ENCODE data around the gene PLAC1.

Gene PLAC1

DNA sequence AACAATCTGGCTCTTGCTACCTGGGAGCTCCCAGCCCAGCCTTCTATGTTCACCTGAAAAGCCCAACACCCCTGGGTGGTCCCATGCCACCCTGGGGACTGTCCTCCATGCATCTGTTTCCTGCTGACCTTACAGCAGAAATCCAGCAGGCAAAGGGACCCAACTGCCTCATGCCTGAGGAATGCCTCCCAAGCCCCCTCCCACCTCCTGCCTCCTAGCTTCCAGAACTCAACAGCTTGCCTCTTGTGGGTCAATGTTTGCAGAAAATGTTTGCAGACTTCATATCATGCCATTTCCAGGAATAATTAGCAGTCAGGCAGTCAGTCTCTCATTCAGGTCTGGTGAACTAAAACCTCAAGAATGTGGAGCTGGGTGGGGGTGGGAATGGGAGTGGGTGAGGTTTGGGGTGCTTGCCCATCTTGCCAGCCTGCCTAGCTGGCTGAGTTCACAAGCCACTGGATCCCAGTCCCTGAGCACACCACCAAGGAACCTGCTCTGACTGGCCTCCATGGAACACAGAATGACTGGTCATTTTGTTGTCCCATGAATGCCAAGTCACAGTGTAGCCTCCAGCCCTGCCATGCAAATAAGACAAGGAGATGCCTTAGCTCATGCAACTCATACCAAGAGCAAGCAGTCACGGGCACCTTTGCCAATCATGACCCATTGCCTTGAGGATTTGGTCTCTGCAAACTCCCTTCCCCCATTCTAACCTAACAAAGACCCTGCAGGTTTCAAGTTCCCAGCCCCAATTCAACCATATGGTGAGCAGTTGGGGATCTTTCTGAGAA lies 12.1 kb upstream of the PLAC1 start:
- peak; percentile 95 for DNase-seq

DNA sequence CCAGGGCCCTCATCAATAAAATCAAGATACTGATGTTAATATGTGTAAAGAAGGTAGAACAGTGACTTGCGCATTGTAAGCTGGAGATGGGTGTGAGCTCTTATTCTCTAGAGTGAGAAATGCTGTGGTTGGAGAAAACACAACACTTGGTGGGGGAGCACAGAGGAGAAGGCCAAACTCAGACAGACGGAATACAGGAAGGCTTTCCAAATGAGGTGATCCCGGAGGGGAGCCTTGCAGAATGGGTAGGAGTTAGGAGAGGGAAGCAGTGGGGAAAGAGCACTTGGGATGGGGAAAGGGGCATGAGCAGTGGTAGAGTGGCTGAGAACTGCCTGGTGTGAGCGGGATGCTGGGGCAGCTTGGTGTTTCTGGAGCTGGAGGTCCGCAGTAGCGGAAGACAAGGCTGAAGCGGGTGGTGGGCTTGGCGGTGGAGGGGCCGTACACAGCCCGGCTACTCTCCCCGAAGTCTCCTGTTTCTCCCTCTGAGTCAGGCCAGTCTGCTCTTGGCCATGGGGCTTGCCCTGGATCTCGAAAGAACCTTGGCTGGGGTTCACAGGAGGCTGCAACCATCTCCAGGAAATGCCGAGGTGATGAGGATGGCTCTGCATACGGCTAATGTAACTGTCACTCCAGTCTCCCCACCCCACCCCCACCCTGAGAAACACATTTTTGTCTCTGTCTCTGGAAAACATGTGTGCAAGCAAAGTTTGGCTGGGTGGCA lies 11.3 kb upstream of the PLAC1 start:
- DNase-seq: peak; percentile 96

DNA sequence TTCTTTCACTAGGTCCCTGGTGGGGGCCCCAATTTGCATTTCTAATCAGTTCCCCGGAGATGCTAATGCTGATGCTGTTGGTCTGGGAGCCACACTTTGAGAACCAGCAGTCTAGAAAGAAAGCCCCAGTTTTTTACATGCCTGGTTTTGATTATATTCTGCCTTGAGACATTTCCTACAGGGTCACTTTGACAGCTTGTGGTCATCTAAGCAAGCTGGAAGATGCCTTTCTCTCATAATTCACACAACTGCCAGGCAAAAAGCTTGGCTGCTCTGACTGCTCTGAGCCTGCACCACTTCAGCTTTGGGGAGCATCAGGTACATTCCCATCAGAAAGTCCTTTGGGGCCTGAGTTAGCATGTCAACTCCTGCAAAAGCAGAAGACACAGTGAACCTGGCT lies 5.9 kb upstream of the PLAC1 start:
- no peak for DNase-seq

DNA sequence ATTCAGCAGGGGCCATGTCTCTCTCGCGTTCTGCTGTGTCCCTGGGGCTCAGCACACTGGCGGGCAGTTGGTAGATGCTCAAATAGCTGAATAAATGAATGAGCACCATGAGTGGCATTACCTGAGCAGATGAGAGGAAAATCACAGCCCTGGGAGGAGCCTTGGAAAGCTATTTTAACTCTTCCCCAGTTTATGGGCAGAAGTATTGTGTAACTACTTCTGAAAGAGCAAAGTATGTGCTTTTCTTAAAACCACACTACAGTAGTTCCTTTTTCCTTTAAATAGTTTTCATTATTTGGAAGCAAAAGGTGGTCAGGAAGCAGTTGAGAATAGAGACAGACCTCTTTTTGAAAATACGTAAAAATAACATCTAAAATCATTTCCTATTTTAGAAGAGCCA lies 3.0 kb upstream of the PLAC1 start:
- no peak for DNase-seq

DNA sequence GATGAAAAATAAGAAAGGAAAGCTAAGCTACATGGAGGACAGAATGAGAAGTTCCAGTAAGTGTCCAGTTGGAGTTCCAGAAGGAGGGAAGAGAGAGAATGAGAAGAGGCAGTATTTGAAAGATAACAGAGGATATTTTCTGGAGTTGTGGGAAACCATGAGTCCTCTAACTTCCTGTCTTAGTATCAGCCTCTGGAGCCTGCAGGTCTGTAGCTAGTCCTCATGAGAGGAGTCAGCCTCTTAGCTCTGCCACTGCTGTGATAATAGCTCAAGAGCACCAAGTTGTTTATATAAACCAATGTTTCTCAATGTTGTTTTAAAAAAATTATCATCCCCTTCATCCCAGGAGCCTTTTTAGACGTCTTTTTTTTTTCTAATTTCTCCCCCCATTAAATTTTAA lies 2.4 kb upstream of the PLAC1 start:
- DNase-seq: no peak

DNA sequence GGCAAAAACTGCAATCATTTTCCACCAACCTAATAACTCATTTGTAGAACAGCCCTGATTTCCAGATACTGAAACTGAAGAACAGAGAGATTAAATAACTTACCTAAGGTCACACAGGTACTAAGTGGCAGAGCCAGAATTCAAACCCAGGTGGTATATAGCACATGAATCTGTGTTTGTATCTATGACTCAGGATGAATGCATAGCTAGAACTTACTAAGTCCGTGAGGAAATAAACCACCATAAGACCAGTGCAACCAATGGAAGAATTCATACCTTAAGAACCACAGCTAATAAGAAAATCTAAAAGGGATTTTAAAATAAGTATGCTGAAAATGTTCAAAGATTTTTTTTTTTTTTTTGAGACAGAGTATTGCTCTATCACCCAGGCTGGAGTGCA lies 1.5 kb upstream of the PLAC1 start:
- no peak for DNase-seq

DNA sequence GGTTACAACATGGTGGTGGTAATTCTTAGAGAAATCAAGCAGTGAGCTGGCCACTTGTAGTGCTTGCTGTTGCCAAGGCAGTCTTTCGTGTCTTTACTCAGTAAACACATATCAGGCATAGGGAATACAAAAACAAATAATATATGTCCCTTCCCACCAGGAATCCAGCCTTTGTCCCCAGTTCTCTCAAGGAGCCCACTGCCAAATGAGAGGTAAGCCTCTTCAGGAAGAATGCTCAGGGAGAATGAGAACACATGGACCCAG lies 421 bp upstream of the PLAC1 start:
- no peak for DNase-seq

DNA sequence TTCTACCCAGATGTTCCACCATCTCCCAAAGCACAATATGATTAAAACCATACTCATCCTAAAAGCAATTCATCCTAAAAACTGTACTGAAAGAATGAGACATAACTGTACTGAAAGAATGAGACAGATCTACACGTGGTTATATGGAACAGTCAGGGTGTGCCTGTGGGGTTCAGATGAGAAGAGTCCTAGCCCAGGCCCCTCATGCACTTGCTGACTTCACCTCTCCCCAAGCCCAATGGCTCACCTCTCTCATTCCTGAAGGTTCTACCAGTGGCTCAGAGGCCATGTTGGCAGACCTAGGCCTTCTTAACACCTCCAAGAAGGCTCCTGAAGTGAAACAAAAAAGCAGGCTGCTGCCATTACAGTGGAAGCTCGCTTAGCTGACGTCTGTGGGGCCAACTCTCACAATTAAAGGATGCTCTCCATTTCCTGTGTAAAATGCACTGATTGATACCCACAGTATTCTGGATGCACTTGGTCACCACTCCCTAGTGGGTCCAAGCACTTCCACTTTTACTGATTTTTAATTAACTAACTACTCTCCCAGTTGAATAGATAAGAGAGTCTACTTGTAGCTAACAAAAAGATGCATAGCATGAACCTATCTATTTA lies 3.8 kb downstream of the PLAC1 start:
- DNase-seq: no peak

DNA sequence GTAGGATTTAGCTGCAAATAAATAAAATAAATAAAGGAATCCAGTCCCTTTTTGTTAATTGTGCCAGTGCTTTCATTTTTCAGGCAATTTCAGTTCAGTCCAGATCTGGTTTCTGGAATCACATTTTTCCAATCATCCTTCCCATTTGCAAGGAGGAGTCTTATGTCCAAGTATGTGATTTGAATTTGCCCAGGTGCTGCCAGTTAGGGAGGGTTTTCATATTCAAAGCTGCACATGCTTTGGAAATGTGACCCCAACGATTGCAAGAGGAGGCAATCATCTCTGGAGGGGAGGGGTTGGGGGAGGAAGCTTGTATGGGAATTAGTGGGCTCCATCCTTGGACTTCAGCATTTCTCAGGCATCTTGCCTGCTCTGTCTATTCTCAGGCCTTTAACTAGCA lies 4.4 kb downstream of the PLAC1 start:
- no peak for DNase-seq

DNA sequence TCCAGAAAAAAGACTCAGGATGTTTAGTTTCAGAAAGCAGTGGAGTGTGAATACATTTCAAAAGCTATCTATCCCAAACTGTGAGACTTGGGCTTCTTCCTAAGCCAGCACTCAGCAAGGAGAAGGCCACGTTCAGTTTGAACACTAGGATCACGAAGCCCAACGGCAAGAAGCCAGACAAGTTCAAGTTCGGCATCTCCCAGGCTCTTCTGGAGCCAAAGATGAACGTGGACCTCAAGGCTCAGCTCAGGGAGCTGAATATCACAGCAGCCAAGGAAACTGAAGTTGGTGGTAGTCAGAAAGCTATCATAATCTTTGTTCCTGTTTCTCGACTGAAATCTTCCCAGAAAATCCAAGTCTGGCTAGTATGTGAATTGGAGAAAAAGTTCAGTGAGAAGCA lies 7.6 kb downstream of the PLAC1 start:
- no peak for DNase-seq

DNA sequence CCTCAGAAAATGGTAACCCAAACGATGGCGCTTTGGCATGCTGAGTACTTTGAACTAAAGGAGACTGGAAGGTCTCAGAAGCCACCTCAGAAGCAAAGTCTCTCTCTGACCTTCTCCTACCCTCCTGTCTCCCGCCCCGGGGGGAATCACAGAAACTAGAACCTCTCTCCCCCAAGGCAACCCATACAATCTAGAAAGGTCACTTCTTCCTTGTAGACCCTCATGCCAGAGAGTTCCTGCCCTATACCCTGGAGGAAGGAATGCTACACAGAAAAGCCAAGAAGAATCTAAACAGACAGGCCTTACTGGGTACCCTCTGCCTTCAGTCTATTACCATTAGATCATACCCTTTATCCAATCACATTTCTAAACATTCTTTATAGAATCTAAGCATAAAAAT lies 8.5 kb downstream of the PLAC1 start:
- DNase-seq: no peak

DNA sequence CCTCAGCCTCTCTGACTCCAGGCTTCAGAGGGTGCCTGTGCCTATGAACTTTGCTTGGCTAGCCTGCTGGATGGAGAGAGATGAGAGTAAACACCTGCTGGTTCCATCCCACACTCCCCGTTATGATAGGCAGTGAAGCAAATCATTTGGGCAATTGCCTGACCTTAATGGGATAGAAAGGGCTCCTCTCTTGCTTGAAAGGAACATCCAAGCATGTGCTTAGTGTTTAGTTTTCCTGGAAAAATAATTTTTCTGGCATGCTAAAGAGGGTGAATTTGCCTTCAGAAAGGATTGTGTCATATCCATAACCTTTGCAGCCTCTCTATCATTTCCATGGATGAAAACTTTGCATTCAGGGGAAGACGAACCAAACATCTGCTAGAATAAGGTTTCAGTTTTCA lies 10.8 kb downstream of the PLAC1 start:
- DNase-seq: no peak

DNA sequence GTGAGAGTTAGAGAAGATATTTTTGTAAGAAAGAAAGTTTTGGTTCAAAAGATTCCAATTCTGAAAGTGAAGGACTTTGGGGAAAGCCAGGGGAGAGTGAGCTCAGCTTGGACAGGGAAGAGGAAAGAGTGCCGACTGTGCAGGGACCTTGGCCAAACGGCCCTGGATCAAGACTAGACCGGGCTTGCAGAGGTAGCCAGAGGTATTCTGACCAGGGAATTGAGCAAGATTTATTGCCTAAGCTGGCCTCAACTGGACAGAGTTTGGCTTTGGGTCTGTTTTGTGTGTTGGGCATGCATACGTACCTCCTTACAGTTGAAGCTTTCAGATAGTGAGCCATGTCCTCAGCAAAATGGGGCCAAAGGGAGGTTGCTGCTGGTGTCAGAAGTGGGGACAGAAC lies 11.6 kb downstream of the PLAC1 start:
- DNase-seq: no peak

DNA sequence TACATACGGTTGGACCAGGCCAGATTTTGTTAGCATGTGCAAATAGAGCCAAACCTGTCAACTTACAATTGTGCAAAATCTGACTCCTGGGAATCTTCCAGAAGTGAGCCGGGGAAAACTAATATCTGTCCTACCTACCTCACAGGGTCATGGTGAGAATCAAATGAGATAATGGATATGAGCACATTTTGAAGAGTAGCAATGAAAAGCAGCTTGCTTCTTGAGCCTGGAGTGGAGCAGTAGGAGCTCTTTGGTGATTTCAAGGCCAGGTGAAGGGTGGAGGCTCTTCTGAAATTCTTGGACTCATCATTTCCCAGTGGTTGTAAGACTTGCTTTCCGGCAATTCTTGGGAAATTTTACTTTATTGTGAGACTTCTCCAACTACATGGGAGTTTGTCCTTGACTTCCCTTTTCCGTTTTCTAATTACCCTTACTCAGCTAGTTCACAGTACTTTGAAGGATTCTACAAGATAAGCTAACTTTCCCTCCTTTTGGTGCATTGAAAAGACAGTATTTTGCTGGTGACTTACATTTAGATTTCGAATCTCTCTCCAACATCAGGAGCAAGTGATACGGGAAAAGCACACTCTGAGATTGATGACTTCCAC lies 12.2 kb downstream of the PLAC1 start:
- DNase-seq: no peak

DNA sequence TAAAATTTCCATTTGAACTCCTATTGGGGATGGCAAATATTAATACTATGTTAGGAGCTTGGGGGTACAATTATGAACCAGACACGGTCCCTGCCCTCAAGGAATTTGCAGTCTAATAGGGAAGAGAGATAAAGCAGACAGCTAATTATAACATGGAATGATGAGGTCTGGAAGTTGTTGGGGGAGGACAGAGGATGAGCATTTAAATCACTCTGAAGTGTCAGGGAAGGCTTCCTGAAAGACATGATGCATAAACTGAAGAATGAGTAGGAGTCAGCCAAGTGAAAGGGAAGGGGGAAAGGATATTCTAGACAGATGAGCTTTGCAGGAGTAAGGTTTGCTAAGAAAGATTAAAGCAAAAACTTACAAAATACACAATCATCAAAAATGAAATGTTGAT lies 15.9 kb downstream of the PLAC1 start:
- DNase-seq: peak; percentile 78

DNA sequence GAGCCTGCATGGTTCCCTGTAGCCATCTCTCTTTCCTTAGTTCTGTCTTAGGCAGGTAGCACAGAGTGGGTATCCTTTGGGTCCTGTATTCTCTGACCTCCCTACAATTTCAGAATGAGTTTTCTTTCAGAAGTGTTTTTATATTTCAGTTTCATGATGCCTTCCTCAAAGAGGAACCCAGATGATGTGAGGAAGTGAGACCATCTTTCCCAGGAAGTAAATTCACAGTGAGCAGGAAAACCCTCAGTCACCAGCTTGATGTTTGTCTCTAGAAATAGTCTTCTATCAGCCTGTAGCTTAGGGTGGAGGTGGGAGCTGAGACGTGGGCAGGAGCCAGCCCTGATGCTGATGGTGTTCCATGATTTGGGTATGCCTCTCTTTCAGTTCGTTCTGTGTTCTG lies 16.9 kb downstream of the PLAC1 start:
- no peak for DNase-seq

DNA sequence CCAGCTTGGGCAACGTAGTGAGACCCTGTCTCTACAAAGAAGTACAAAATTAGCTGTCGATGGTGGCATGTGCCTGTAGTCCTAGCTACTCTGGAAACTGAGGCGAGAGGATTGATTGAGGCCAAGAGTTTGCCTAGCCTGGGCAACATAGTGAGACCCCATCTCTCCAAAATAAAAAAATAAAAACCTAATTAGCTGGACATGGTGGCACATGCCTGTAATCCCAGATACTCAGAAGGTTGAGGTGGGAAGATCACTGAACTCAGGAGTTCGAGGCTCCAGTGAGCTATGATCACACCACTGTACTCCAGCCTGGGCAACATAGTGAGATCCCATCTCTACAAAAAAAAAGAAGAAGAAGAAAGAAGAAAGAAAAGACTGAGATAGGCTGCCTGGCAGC lies 17.4 kb downstream of the PLAC1 start:
- DNase-seq: no peak

DNA sequence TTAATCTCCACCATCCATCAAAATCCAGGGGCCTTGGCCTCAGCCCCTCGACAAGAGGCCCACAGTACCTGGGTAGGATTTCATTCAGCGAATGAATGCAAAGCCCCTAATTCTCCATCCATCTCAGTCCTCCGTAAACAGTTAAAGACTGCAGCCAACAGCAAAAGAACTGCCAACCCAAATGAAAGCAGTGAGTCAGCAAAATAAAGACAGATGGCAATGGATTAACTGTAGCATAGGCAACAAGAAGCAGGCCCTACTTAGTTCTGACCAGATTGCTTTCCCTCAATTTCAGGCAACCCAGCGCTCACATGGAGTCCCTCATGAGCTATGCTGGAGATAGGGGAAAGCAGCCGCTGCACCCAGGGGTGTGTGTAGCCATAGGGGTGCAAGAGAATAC lies 21.4 kb downstream of the PLAC1 start:
- DNase-seq: peak; percentile 71

DNA sequence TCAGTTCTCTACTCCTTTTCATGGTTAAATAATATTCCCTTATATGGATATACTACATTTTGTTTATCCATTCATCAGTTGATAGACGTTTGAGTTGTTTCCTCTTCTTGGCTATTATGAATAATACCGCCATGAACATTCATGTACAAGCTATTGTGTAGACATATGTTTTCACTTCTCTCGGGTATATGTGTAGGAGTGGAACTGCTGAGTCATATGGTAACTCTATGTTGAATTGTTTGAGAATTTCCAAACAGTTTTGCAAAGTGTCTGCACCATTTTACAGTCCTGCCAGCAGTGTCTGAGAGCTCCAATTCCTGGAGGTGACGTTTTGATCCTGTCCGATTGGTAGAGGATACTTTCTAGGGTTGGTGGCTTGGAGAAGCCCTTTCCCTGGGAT lies 23.6 kb downstream of the PLAC1 start:
- peak; percentile 88 for DNase-seq

DNA sequence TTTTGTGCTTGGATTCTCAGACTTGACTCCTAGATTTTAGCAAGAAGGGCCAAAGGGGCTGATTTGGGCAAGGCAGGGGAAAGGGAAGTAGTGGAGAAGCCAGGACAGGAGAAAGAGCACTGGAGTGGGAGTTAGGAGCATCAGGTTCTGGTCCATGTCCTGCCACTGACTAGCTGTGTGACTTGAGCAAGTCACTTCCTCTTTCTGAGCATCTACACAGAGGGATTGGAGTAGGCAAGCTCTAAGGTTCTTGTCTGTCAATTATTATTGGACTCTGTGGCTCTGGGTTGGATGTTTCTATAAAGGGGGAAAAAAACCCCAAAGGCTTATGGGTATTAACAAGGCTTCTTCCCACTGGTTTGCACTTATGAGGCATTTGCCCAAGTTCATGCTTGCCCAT lies 24.4 kb downstream of the PLAC1 start:
- DNase-seq: no peak

DNA sequence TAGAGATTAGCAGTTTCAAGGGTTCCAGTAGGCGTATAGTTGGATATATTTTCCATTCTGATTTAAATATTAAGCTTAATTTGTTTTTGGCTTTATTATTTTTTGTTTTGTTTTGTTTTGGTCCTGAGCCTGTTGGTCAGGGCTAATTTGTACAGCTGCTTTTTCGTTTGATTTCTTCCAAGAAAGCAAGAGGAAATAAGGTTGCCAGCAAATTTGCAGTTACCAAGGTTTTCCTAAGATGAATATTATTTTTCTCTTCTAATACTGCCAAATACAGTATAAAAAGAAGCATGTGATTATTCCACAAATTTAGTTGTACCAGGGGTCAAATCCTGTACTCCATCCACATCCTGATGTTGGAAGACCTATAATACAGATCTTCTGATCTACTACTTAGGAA lies 24.9 kb downstream of the PLAC1 start:
- DNase-seq: no peak

DNA sequence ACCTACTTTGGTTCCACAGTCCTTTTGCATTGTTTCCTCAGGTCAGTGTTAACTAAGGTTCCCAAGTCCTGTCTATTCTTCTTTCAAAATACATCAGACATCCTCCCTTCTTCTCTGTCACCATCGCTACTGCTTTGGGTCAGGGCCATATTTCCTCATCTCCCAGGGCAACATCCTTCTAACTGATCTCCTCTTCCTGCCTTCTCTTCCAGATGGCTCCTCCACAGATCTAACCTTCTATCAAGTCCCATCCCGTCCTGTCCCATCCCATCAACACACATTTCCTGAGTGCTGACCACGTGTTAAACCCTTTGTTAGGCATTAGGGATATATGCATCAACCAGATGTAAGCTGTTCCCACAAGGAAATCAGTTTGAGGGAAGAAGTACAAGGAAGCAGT lies 25.9 kb downstream of the PLAC1 start:
- DNase-seq: no peak

DNA sequence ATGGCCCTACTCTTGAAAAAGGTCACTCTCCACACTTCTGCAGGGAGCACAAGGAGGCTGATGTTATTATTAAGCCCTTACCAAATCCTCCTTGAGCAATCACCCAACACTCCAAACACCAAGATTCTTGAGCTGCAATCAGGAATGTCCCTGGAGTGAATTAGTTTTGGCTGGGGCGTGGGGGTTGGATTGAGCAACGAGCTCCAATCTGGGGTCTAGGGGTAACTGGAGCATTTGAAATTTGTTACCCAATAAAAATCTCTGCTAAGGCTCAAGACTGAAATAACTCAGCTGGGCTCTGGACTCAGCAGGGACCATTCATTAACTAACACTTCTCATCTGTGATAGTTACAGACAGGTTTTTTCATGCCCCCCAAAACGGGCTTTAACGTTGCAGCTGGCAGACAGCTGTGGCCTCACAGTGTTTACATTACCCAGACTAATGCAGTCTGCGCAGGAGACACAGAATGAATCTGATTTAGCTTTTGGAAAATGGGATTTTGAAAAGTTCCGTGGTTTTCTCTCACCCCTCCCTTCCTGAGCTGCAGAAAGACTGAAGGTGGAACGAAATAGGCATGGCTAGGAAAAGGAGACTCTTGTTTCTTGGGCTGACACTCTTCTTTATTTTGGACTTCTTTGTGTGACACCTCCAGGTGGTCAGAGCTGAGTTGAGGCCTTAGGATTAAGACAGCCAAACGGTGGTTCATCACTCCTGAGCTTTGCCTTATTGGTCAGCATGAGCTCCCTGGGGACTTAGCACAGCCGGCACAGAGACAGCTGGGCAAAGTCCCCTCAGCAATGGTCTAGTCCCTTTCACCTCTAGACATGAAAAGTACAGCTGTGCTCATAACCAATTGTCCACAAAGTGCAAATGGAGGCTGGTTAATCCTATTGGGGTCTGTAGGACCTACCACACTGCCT lies 26.6 kb downstream of the PLAC1 start:
- DNase-seq: peak; percentile 89

All from fibroblast of skin of right quadriceps (primary cell).